GM18870 (cell line): ENCODE measurements around the gene NCAPG2.
"Not testable (repeated sequence)": the region's sequence is repeated elsewhere in the genome, so short reads cannot be mapped to it uniquely, and the experiment has no call there.

Source experiments
- ATAC-seq: cut with Tn5 transposase; IDR thresholded peaks from one replicate; pipeline ENCODE4 v1.9.1; 2021; ENCODE audit warnings: moderate library complexity; ENCODE audit not compliant: unreplicated experiment

The NCAPG2 gene

DNA sequence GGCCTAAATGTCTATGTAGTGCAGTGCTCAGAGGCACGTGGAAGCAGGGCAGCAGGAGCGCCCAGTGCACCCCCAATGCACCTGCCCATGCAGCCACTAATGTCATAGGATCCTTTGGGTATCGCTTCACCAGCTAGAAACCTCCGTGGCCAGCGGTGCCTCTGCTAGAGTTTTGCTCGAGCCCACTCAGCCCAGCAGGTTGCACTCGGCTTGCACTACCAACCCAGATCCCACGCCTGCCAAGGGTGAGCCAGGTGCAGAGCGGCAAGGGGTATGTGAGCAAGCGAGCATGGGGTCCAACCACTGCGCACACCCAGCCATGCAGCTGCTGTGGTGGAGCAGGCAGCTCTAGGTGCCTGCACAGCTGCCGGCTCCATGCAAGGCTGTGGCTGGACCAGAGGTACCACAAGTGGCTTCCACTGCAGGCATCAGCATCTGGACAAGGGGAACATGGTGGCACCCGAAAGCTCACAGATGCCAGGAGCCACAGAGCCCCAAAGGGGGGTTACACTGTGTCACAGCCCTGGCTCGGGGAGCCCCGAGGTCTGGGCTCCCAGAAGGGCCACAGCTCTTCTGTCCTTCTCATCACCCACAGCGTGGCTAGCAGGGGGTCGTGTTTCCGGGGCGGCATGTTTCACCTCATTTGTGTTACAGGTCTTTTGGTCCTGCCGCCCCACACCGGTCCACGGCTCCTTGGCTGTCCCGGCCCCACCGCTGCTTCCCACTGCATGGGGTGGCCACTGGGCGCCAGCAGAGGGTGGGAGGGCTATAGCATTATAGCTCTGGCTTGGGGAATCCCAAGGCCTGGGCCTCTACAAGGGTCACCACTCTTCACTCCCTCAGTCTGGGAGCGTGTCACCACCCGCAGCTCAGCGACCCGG is 2.3 kb upstream of the NCAPG2 start:
- no peak for ATAC-seq

GRCh38 chr7:158706273-158706704 is 1.7 kb upstream of the NCAPG2 start:
- no peak for ATAC-seq

- ATAC-seq = no peak
These were observed 738 bp upstream of the NCAPG2 start for GRCh38 chr7:158705234-158705850.

DNA sequence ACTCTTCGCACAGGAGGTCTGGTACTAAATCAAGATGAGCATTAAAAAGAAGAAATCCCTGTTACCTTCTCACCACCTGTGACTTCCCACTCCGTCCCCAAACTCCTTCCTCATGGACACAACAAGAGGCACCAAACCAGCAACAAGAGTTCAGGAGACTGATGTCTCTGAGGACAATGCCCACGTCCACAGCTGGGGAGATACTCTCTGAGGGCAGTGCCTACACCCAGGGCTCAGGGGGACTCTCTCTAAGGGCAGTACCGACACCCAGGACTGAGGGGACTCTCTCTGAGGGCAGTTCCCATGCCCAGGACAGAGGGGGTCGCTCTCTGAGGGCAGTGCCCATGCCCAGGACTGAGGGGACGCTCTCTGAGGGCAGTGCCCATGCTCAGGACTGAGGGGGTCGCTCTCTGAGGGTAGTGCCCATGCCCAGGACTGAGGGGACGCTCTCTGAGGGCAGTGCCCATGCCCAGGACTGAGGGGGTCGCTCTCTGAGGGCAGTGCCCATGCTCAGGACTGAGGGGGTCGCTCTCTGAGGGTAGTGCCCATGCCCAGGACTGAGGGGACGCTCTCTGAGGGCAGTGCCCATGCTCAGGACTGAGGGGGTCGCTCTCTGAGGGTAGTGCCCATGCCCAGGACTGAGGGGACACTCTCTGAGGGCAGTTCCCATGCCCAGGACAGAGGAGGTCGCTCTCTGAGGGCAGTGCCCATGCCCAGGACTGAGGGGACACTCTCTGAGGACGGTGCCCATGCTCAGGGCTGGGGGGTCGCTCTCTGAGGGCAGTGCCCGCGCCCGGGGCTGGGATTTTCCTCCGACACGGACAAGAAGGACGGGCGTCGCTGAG is 703 bp downstream of the NCAPG2 start:
- not testable (repeated sequence) for ATAC-seq

DNA sequence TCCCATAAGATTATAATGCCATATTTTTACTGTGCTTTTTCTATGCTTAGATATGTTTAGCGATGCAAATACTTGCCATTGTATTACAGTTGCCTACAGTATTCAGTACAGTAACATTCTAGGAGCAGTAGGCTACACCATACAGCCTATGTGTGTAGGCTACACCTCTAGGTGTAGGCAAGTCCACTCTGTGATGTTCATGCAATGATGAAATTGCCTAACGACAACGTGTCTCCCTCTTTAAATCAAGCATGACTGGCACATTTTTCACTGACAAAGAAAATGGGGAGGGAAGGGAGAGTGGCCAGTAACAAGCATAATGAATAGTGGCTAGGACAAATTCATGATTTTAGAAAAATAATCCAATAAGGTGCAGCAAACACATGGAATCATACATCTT is 1.7 kb downstream of the NCAPG2 start:
- ATAC-seq = no peak

DNA sequence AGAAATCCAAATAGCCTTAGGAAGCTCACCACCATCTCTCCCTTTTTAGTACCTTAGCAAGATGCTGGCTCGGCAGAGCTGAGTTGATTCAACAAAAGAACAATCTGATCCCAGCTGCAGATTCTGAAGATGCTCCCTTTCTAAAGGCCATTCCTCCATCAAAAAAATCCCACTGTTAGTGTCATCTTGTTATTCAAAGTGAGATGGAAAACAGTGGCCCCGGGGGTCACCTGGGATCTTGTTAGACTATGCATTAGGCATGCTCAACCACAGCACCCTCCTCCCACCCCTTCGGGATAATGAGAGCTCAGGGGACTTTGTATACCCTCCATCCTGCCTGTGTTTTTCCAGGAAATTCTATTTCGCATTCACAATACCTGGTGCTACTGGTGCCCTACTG is 2.4 kb downstream of the NCAPG2 start:
- no peak for ATAC-seq

GRCh38 chr7:158700008-158700407 is 4.6 kb downstream of the NCAPG2 start:
- no peak for ATAC-seq

- ATAC-seq = no peak
These were observed 5.3 kb downstream of the NCAPG2 start for GRCh38 chr7:158699341-158699740.

DNA sequence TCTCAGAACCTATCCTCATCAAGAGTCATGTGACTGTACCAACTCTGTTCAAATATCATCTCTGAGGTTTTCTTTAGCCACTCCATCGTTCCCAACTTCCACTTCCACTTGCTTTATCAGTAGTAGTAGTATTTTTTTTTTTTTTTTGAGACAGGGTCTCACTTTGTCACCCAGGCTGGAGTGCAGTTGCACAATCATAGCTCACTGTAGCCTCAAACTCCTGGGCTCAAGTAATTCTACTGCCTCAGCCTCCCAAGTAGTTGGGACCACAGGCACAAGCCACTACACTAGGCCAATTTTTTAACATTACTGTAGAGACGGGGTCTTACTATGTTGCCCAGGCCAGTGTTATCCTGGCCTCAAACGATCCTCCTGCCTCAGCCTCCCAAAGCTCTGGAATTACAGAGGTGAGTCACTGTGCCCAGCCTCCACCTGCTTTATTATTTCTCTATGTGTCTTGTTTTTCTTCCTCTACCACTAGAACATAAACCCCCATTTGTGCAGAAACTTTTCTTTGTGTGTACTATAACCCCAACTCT is 5.9 kb downstream of the NCAPG2 start:
- no peak for ATAC-seq

GRCh38 chr7:158697597-158697996 is 7.0 kb downstream of the NCAPG2 start:
- not testable (repeated sequence) for ATAC-seq

- peak; percentile 81 for ATAC-seq
These were observed 8.7 kb downstream of the NCAPG2 start for GRCh38 chr7:158695726-158696452.

DNA sequence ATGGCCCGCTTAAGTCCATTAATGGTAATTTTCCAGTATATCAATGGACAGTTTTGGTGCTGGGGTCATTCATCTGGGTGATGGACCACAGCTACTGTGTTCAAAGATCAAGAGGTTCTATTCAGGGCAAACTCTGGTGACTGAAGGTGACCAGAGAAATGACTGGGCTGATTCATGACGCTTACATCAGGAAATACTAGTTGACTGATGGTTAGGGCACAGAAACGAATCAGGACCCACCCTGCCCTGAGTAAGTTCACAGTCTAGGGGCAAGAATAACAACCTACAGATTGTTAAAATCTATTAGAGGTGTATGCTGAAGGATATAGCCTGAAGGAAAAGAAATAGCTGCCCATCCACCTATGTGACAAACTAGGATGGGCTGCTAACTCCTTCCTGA is 9.5 kb downstream of the NCAPG2 start:
- no peak for ATAC-seq

- ATAC-seq = no peak
These were observed 10.0 kb downstream of the NCAPG2 start for GRCh38 chr7:158694650-158695049.

DNA sequence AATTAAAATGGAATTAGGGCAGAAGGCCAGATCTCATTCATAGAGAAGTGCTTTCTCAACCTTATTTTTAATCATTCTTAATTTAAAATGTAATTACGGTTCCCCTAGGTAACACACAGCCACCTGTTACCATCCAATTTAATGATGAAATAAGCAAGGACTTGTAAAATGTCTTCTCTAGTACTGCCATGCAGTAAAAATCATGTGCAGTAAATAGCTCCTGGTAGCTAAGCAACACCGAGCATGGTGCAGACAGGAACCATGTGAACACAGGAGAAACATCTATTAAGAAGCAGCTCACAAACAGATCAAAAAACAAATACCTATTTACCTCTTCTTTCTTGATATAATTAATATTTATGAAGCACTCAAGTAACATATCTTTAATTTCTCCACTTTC is 15.1 kb downstream of the NCAPG2 start:
- no peak for ATAC-seq

DNA sequence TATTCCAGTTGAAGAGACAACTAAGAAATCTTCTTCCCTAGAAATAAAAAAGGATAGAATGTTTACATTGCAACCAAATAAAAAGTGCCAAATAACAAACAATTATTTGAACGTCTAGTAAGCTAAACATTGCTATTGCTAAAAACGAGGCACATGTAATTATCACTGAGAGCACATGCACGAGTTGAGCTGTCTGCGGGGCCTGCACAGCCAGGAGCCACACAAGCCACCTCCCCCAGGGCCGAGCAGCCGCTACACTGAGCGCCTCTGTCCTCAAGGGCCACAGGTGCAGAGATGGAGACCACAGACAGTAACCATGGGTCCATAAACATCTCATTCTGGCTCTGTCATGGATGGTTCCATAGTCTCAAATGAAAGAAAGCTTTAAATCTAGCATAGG is 17.2 kb downstream of the NCAPG2 start:
- no peak for ATAC-seq

DNA sequence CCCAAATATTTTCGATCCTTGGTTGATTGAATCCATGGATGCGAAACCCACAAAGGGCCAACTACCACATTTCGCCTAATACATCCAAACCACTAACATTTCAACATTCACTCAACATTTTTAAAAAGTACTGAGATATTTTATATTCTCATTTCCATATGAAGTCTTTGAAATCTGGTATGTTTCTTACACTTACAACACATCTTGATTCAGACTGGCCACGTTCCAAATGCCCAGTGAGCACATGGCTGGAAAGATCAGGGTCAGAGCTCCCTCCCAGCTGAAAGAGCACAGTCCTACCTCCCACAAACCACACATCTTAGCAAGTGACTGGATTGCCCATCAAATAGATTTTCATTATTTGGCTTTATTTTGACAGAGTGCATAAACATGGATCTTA is 18.9 kb downstream of the NCAPG2 start:
- ATAC-seq = no peak

DNA sequence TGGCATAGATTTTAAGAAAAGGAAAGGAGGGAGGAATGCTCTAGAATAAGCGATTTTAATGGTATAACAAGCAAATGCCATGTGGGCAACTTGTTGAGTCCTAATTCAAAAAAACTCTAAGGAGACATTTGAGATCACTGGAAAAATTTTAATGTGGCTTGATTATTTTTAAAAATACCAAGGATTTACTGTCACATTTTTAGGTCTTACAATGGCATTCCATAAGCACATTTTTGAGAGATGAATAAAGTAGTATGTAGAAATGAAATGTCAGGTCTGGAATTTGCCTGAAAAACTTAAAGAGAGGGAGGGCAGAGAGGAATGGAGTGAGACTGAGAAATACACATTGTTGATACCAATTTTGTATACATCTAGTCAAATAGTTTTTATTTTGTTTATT is 20.3 kb downstream of the NCAPG2 start:
- no peak for ATAC-seq

DNA sequence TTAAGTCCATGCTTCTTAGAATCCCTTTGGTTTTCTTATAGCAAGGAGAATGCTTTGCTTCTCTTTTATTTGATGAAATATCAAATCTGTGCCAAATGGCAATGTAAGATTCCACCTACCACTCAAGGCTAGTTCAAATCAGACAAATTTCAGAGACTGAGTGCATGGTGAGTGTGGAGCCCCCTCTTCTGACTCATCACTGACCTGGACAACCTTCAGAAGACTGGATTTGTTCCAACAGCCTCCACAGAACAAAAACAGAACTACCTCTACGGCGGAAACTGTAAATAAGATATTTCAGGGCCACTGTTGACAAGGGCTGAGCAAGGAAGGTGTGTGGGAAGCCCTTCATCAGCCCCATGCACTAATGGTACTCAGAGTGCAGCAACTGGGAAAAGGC is 21.1 kb downstream of the NCAPG2 start:
- ATAC-seq = no peak

GRCh38 chr7:158682456-158682855 is 22.1 kb downstream of the NCAPG2 start:
- no peak for ATAC-seq

DNA sequence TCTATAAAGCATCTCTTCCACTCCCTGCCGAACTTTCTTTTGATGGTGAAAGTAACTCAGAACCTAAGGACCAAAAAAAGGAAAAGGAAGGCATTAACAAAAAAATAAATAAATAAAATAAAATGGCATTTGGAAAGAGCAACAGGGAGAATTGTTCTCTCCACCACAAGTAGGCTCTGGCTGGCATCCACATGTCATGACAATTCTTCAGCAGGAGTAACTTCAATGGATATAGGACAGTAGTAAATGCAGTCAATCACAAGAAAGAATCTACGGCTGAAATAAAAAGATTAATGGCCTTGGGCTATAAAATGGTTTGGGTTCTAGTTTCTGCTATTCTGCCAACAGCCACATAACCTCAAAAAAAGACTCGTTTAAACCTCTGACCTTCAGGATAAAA is 23.9 kb downstream of the NCAPG2 start:
- no peak for ATAC-seq

DNA sequence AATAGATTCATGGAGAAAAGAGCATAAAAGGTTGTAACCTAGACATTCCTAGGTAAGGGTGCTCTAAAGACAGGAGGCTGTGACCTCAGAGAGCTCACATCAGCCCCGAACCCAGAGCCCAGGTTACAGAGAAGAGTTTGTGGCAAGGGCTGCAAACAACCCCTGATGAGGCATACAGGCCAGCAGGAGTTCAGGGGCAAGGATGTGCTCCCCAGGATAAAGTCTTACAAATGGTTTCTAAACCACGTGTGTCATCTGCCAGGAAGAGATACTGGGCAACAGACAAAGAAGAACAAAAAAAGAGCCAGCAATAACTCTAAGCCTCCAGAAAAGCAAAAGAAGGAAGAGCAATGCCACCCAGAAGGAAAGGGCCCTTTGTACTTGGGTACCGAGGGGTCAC is 27.7 kb downstream of the NCAPG2 start:
- no peak for ATAC-seq
